T-helper 1 cell treated with Interleukin-12 subunit alpha and Interleukin-12 subunit beta and Interleukin-4 antibody, amounts not matched to agents 30 ng/mL and 1 ng/mL, for 36 hours (primary cell): ENCODE results near the gene ATG16L2. TPM values are rescaled to one million over a fixed set of nuclear protein-coding genes. Genes with fewer than 3 reads are reported as not detected.

ENCODE experiments used
- intact Hi-C: fragments of 100-400 bp; cut with micrococcal nuclease; formaldehyde crosslinking; loops from one replicate; pipeline ENCODE4 v1.15.1; 2024
- total RNA-seq: library from RNA; stranded (reverse); gene quantifications from 2 replicates; pipeline ENCODE4 v1.2.3, GENCODE V29; 2022

Gene ATG16L2
- total RNA-seq, 1 donor from 2014 or later, result 122 TPM

DNA sequence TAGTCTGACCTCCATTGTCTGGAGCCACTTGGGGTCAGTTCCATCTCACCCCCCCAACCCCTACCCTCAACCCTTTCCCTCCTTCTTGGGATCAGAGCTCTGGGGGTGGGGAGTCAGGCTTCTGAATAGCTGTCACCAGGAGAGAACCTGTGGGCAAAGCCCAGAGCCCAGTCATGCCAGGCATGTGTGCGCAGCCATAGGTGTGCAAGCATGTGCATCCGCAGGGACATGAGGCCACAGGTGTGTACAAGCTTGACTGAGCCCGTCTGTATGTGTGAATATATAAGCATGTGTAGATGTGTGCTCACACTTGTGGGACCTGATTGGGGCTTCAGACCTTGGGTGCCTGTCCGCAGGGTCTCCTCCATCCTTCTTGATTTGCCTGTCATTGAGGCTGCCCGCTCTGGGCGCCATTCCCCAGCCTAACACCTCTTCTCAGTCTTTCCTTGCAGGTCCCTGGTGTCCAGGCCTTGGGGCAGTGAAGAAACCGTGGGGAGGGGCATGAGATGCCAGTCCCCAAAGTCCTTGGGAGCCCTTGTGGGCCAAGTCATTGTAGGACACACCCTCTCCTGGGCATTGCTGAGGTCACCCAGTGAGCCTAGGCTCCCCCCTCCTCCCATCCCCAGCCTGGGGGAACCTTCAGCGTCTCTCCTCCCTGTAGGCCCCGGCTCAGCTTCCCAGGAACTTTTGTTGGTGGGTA is 9.0 kb downstream of the ATG16L2 start:
- intact Hi-C loops, result no loop called here

DNA sequence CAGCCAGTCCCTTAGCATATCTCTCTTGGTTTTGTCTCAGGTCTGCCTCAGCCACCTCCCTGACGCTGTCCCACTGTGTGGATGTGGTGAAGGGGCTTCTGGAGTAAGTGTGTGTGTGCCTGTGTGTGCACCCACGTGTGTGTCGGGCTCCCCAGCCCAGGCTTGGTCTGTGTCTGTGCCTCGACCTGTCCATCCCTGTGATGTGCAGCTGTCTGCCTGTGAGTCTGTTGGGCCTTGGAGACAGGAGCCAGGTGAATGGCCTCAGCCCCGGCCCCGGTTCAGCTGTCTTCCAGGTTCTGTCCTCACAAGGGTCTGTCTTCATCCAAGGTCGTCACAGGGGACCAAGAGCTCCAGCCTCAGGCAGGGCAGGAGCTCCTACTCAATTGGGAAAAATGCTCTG is 9.8 kb downstream of the ATG16L2 start:
- intact Hi-C loops, result no loop called here

DNA sequence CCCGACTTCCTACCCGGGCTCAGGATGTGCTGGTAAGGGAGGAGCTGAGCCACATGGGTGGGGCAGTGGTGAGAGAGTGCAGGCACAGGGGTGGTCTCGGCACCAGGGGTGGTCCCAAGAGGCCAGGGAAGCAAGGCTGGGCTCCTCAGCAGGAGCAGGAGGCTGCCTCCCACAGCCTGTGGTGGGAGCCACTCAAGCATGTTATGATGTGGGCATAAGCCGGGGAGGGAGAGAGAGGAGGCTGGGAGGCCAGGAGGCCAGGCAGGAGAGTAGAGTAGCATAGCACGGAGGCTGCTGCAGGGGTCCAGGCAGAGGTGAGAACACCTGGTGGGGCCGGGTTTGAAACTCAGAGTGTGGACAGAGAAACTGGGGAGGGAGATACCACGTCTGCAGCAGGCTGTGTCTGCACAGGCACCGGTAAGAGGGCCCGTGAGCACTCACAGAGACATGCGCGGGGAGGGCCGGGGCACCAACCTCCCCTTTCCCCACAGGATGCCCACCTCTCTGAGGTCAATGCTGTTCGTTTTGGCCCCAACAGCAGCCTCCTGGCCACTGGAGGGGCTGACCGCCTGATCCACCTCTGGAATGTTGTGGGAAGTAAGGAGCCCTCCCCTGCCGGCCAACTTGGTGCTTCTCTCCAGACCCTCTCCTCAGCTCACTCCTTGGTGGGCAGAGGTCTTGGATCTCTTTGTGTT is 10.7 kb downstream of the ATG16L2 start:
- intact Hi-C loops, result no loop called here

- intact Hi-C loops, result loop anchor here (2.0 kb wide), 1 partner anchor 13 kb away; no protein-coding TSS in a partner anchor
Measured at GRCh38 chr11:72825661-72826060, 11.4 kb downstream of the ATG16L2 start.

GRCh38 chr11:72826191-72826941 is 12.2 kb downstream of the ATG16L2 start:
- intact Hi-C loops, result loop anchor here (2.0 kb wide), 1 partner anchor 14 kb away; no protein-coding TSS in a partner anchor

DNA sequence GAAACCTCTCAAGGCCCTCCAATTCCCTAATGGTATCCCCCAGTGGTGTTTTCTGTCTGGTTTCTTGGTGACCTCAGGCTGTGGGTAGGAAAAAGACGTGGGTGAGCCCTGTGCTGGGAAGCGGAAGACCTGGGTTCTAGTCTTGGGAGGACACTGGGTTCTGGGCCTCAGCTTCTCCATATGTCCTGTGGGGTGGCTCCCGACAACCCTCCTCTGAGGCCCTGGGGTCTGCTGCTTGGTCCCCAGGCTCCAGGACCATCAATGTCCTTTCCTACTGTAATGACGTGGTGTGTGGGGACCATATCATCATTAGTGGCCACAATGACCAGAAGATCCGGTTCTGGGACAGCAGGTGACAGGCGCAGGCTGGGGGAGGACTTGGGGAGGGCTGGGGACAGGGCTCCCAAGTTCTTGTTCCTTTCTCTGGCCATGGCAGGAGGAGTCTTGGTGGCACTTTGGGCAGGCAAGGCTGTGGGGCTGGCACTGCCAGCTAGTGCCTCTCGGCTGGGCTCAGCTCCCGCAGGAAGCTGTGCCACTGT is 12.8 kb downstream of the ATG16L2 start:
- intact Hi-C loops, result loop anchor here (2.0 kb wide), 1 partner anchor 14 kb away; no protein-coding TSS in a partner anchor

- intact Hi-C loops, result loop anchor here (2.0 kb wide), 1 partner anchor 15 kb away; no protein-coding TSS in a partner anchor
Measured at GRCh38 chr11:72827656-72828055, 13.4 kb downstream of the ATG16L2 start.

DNA sequence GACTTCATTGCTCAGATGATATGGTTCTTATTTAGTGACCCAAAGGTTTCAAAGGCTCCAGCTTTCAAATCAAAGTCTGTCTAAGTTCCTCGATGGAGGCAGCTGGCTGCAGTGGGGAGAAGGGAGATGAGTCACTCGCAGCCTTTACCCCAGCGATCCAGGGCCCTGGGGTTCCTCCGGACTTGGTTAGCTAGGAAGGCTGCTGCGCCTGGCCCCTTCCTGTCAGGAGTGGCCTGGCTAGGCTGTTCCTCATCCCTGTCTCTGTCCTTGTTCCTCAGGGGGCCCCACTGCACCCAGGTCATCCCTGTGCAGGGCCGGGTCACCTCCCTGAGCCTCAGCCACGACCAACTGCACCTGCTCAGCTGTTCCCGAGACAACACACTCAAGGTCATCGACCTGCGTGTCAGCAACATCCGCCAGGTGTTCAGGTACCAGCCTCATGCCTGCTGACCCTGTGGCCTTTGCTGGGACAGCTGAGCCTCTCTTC is 13.9 kb downstream of the ATG16L2 start:
- intact Hi-C loops, result no loop called here

- intact Hi-C loops, result no loop called here
Measured at GRCh38 chr11:72828692-72829101, 14.5 kb downstream of the ATG16L2 start.

DNA sequence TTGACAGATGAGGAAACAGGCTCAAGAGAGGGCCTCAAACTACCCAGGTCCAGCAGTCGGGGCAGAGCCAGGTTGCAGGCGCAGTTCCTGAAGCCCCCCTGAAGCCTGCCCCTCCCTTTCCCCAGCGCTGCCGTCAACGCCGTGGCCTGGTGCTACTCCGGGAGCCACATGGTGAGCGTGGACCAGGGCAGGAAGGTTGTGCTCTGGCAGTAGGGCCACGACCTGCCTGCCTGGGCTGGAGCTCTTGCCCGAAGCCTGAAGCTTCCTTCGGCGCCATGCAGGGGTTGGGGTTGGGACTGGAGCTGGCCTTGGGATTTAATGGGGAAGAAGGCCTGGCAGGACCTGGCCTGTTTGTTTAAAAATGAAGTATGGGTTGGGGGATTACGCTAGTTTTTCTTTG is 15.0 kb downstream of the ATG16L2 start:
- intact Hi-C loops, result no loop called here

- intact Hi-C loops, result no loop called here
Measured at GRCh38 chr11:72829884-72830533, 15.8 kb downstream of the ATG16L2 start.

GRCh38 chr11:72831521-72832300 is 17.5 kb downstream of the ATG16L2 start:
- intact Hi-C loops, result loop anchor here (1.0 kb wide), 2 partner anchors 347 to 411 kb away; no protein-coding TSS in a partner anchor

DNA sequence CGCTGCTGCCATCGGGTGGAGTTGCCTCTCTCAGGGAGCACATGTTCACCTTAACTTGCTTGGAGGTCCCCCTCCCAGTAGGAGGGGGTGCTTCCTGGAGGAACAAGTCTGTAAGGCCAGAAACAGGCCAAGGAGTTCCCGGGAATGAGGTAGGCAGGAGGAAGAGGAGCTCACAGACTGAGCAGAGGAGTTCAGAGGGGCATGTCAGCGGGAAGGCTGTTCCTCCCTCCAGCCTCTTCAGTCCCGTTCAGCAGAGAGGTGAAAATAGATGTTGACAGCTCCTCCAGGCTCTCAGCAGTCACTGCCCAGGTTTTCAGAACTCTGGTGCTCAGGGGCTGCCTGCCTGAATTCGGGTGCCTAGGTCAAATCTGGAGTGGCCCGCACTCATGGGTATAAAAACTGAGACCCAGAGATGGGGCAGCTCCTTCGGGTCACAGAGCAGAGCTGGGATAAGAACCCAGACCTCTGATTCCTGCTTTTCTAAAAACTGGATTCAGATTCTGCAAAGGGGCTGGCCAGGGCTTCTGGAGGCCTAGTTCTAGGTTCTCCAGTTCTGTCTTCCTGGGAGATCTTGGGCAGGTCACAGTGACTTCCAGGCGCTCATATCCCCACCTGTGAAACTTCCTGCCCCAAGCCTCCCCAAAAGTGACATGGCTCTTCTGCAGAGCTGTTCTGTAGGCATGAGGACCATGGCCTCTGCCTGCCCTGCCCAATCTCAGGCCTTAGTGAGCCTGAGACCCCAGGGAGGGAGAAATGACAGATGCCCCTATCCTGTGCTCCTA is 18.3 kb downstream of the ATG16L2 start:
- intact Hi-C loops, result no loop called here

DNA sequence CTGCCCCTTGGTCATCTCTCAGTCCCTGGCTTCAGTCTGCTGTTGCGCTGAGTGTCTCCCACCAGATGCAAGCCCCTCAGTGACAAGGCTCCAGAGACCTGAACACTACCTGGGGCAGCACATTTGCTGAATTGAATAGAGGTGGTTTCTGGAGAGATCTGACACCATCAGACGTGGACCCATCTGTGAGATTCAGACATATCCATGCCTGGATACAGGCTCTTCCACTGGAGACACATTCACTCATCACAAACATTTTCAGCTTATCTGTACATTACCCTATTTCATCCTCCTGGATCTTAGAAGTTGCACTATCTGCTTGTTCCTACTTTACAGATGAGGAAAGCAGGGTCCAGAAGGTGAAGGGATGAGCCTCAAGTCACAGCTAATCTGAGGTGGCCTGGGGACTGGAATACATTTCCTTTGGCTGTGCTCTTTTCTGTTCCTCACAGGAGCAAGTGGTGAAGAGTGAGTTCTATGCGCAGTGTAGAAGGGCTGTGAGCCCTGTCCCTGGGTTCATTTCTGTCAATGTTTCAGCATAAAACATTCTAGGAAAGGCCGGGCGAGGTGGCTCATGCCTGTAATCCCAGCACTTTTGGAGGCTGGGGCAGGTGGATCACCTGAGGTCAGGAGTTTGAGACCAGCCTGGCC is 19.0 kb downstream of the ATG16L2 start:
- intact Hi-C loops, result no loop called here

DNA sequence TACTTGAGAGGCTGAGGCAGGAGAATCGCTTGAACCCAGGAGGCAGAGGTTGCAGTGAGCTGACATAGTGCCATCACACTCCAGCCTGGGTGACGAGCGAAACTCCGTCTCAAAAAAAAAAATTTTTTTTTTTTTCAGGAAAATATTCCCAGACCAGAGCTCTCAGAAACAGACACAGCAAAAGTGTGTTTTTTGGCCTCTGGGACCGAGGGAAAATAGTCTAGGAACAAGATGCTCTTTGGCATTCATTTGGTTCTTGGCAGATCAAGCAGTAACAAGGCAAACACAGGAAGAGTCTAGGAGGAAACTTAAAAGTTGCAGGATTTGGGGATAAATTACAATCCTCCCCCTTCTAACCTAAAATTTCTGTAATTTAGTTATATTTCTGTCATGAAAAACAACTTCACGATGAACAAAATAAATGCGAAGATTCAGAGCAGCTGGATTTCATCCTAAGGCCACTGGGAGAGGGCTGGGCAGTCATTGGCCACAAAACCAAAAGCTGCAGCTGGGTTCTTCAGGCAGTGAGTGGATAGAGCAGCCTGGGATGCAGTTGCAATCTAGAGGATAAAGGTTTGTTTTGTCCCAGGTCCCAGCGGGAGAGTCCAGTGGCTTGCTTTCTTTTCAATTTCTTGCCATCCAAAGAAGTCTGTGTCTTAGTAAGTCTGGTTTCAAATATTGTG is 19.7 kb downstream of the ATG16L2 start:
- intact Hi-C loops, result no loop called here

- intact Hi-C loops, result no loop called here
Measured at GRCh38 chr11:72834905-72835304, 20.7 kb downstream of the ATG16L2 start.

GRCh38 chr11:72836111-72836510 is 21.9 kb downstream of the ATG16L2 start:
- intact Hi-C loops, result no loop called here

- intact Hi-C loops, result no loop called here
Measured at GRCh38 chr11:72838691-72839305, 24.6 kb downstream of the ATG16L2 start.
